MM.1S (cell line): Measurements from ENCODE around the gene TEX44.

ENCODE experiments used
- EZH2phosphoT487 ChIP-seq: fragments of 300-600 bp; sonication (generic); IDR thresholded peaks from 2 replicates; pipeline ENCODE4 v1.6.1; 2018; ENCODE audit warnings: antibody characterized with exemption, low read length
- TF ChIP-seq, protein P1 (sequence below): fragments of 300-600 bp; sonication (generic); IDR thresholded peaks from 2 replicates; pipeline ENCODE4 v1.5.1; 2016; ENCODE audit warnings: antibody characterized with exemption, low read length, mixed read lengths

DNA sequence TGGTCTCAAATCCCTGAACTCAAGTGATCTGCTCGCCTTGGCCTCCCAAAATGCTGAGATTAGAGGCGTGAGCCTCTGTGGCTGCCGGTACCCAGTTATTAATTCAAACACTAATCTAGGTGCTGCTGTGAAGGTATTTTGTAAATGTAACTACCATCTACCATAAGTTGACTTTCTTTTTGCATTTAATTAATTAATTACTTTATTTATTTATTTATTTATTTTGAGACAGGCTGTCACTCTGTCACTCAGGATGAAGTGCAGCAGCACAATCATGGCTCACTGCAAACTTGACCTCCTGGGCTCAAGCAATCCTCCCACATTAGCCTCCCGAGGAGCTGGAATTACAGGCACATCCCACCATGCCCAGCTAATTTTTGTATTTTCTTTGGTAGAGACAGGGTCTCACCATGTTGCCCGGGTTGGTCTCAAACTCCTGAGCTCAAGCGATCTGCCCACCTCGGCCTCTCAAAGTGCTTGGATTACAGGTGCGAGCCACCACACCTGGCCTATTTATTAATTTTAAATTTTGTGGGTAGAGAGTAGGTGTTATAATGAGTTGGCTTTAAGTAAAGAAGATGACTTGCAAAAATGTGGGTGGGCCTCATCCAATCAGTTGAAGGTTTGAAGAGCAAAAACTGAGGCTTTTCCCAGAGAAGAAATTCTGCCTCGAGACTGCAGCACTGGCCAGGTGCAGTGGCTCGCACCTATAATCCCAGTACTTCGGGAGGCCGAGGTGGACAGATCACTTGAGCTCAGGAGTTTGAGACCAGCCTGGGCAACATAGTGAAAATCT is 45.2 kb upstream of the TEX44 start:
- TF ChIP-seq, protein P1, sequence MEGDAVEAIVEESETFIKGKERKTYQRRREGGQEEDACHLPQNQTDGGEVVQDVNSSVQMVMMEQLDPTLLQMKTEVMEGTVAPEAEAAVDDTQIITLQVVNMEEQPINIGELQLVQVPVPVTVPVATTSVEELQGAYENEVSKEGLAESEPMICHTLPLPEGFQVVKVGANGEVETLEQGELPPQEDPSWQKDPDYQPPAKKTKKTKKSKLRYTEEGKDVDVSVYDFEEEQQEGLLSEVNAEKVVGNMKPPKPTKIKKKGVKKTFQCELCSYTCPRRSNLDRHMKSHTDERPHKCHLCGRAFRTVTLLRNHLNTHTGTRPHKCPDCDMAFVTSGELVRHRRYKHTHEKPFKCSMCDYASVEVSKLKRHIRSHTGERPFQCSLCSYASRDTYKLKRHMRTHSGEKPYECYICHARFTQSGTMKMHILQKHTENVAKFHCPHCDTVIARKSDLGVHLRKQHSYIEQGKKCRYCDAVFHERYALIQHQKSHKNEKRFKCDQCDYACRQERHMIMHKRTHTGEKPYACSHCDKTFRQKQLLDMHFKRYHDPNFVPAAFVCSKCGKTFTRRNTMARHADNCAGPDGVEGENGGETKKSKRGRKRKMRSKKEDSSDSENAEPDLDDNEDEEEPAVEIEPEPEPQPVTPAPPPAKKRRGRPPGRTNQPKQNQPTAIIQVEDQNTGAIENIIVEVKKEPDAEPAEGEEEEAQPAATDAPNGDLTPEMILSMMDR, result no peak
- no peak for TF ChIP-seq EZH2phosphoT487
